Fibroblast of pulmonary artery (primary cell): ENCODE measurements around the gene STAB2.

ENCODE experiments used
- DNase-seq: peaks from one replicate; pipeline ENCODE4 v3.0.0-alpha.2; 2010; ENCODE audit warnings: low read depth
- H3K4me3 ChIP-seq: replicated peaks from 2 replicates; pipeline ENCODE4 v1.5.1; 2011; ENCODE audit warnings: low read depth, mild to moderate bottlenecking, control low read depth, low read length, moderate library complexity
- CTCF ChIP-seq: IDR thresholded peaks from 2 replicates; pipeline ENCODE4 v1.5.1; 2011; ENCODE audit warnings: mild to moderate bottlenecking, control low read depth, low read length, inconsistent platforms; ENCODE audit errors: missing control alignments

The STAB2 gene

GRCh38 chr12:103580026-103580425 is 7.0 kb upstream of the STAB2 start:
- no peak for TF ChIP-seq CTCF
- DNase-seq: no peak
- H3K4me3 ChIP-seq: no peak overlapping the region

- no peak for TF ChIP-seq CTCF
- no peak overlapping the region for H3K4me3 ChIP-seq
- DNase-seq: no peak
These were observed 4.1 kb upstream of the STAB2 start for GRCh38 chr12:103583008-103583407.

GRCh38 chr12:103586132-103586531 is 941 bp upstream of the STAB2 start:
- no peak overlapping the region for H3K4me3 ChIP-seq
- TF ChIP-seq CTCF: peak; percentile 25
- peak; percentile 20 for DNase-seq

GRCh38 chr12:103588680-103589079 is 1.6 kb downstream of the STAB2 start:
- TF ChIP-seq CTCF: no peak
- H3K4me3 ChIP-seq: no peak overlapping the region
- DNase-seq: no peak

- TF ChIP-seq CTCF: no peak
- no peak for DNase-seq
- no peak overlapping the region for H3K4me3 ChIP-seq
These were observed 2.4 kb downstream of the STAB2 start for GRCh38 chr12:103589517-103589916.

- TF ChIP-seq CTCF: no peak
- no peak for DNase-seq
- no peak overlapping the region for H3K4me3 ChIP-seq
These were observed 3.2 kb downstream of the STAB2 start for GRCh38 chr12:103590271-103590670.

GRCh38 chr12:103596981-103597380 is 9.9 kb downstream of the STAB2 start:
- H3K4me3 ChIP-seq: no peak overlapping the region
- no peak for TF ChIP-seq CTCF
- DNase-seq: peak; percentile 13
